IMR-90 (cell line): ENCODE results near the gene ZDHHC22. TPM values are rescaled to one million over a fixed set of nuclear protein-coding genes. Genes with fewer than 3 reads are reported as not detected.

Source experiments
- ATAC-seq: fragments of 200-7000 bp; cut with Tn5 transposase; 2 replicates; pipeline ENCODE4 v1.9.1; 2020; ENCODE audit warnings: low read depth, mild to moderate bottlenecking, moderate library complexity
- BruUV-seq: library from RNA; stranded (reverse); fragments of 400-500 nt; replicated peaks from 2 replicates; lab custom pipeline; 2021; lab: Mats Ljungman, UMichigan
- CTCF ChIA-PET: fragments of 300-600 bp; formaldehyde crosslinking; extraction: SDS; loops from one replicate; lab custom pipeline; 2021; ENCODE audit warnings: antibody characterized with exemption; lab: Yijun Ruan, JAX
- POLR2A ChIA-PET: fragments of 300-600 bp; sonication (Branson Sonifier 250); formaldehyde crosslinking; loops from one replicate; lab custom pipeline; 2022; ENCODE audit warnings: antibody characterized with exemption; ENCODE audit not compliant: unreplicated experiment; lab: Charles Lee
- DNase-seq: peaks from one replicate; pipeline ENCODE4 v3.0.0; 2013
- H2AFZ ChIP-seq: replicated peaks from 2 replicates; pipeline ENCODE3; 2013; ENCODE audit warnings: low read length, mild to moderate bottlenecking; ENCODE audit not compliant: poor library complexity
- H2AK5ac ChIP-seq: 2 replicates; pipeline ENCODE4 v1.6.1; 2013; ENCODE audit warnings: low read depth, low read length, inconsistent platforms
- H2AK9ac ChIP-seq: replicated peaks from 2 replicates; pipeline ENCODE3; 2013; ENCODE audit warnings: mild to moderate bottlenecking, low read depth, low read length, moderate library complexity; ENCODE audit not compliant: poor library complexity
- H2BK120ac ChIP-seq: 2 replicates; pipeline ENCODE4 v1.6.1; 2013; ENCODE audit warnings: low read depth, low read length, inconsistent platforms
- H2BK15ac ChIP-seq: 3 replicates; pipeline ENCODE4 v1.6.1; 2013; ENCODE audit warnings: low read depth, low read length, inconsistent platforms
- H2BK20ac ChIP-seq: 2 replicates; pipeline ENCODE4 v1.6.1; 2013; ENCODE audit warnings: low read depth, mild to moderate bottlenecking, inconsistent platforms, low read length, moderate library complexity
- H2BK5ac ChIP-seq: 2 replicates; pipeline ENCODE4 v1.6.1; 2013; ENCODE audit warnings: mild to moderate bottlenecking, low read depth, low read length, inconsistent platforms; ENCODE audit not compliant: poor library complexity, severe bottlenecking
- H3K14ac ChIP-seq: replicated peaks from 2 replicates; pipeline ENCODE4 v1.6.1; 2013; ENCODE audit warnings: low read depth, low read length, inconsistent platforms
- H3K18ac ChIP-seq: 2 replicates; pipeline ENCODE4 v1.6.1; 2013; ENCODE audit warnings: low read depth, low read length, control low read depth
- H3K23ac ChIP-seq: 2 replicates; pipeline ENCODE4 v1.6.1; 2013; ENCODE audit warnings: low read depth, low read length, inconsistent platforms
- H3K27ac ChIP-seq: 2 replicates; pipeline ENCODE4 v1.5.1; 2013; ENCODE audit warnings: mild to moderate bottlenecking, control low read depth, low read length; ENCODE audit not compliant: insufficient read depth
- H3K27me3 ChIP-seq: 2 replicates; pipeline ENCODE4 v1.6.1; 2013; ENCODE audit warnings: low read length; ENCODE audit not compliant: control insufficient read depth, insufficient read depth
- H3K36me3 ChIP-seq: 2 replicates; pipeline ENCODE4 v1.6.1; 2013; ENCODE audit warnings: low read length, mixed read lengths; ENCODE audit not compliant: control insufficient read depth, insufficient read depth
- H3K4ac ChIP-seq: 2 replicates; pipeline ENCODE4 v1.6.1; 2013; ENCODE audit warnings: low read depth, low read length, inconsistent platforms
- H3K4me1 ChIP-seq: 2 replicates; pipeline ENCODE4 v1.6.1; 2013; ENCODE audit warnings: low read length, mixed read lengths; ENCODE audit not compliant: control insufficient read depth, insufficient read depth
- H3K4me2 ChIP-seq: 2 replicates; pipeline ENCODE4 v1.6.1; 2013; ENCODE audit warnings: low read depth, mild to moderate bottlenecking, control low read depth, low read length, moderate library complexity
- H3K4me3 ChIP-seq: 2 replicates; pipeline ENCODE4 v1.5.1; 2013; ENCODE audit warnings: low read depth, mild to moderate bottlenecking, control low read depth, low read length, moderate library complexity; ENCODE audit not compliant: insufficient read depth
- H3K56ac ChIP-seq: 2 replicates; pipeline ENCODE4 v1.6.1; 2013; ENCODE audit warnings: low read length, inconsistent platforms; ENCODE audit not compliant: insufficient read depth; ENCODE audit errors: extremely low read depth
- H3K79me1 ChIP-seq, 2 experiments: 2 replicates each; pipeline ENCODE4 v1.6.1; 2013; ENCODE audit warnings: low read length in 2 of 2, inconsistent platforms in 1 of 2, low read depth in 1 of 2
- H3K9ac ChIP-seq: 2 replicates; pipeline ENCODE4 v1.6.1; 2013; ENCODE audit warnings: low read depth, low read length, control low read depth
- H3K9me1 ChIP-seq: 2 replicates; pipeline ENCODE4 v1.6.1; 2013; ENCODE audit warnings: low read length, inconsistent platforms; ENCODE audit not compliant: insufficient read depth
- H3K9me3 ChIP-seq: 2 replicates; pipeline ENCODE4 v1.6.1; 2013; ENCODE audit warnings: low read length; ENCODE audit not compliant: control insufficient read depth, insufficient read depth
- H4K20me1 ChIP-seq: 2 replicates; pipeline ENCODE4 v1.6.1; 2013; ENCODE audit warnings: low read length, inconsistent platforms; ENCODE audit not compliant: insufficient read depth
- H4K5ac ChIP-seq: 2 replicates; pipeline ENCODE4 v1.6.1; 2013; ENCODE audit warnings: mild to moderate bottlenecking, low read depth, low read length, control low read depth
- H4K8ac ChIP-seq, 2 experiments: 2 replicates each; pipeline ENCODE4 v1.6.1; 2013; ENCODE audit warnings: low read depth in 2 of 2, low read length in 2 of 2, control low read depth in 1 of 2, inconsistent platforms in 1 of 2
- H4K91ac ChIP-seq: 2 replicates; pipeline ENCODE4 v1.6.1; 2013; ENCODE audit warnings: low read depth, low read length, inconsistent platforms; ENCODE audit not compliant: insufficient read depth
- BHLHE40 ChIP-seq: fragments of 150-350 bp; IDR thresholded peaks from 2 replicates; pipeline ENCODE4 v1.6.1; 2016; ENCODE audit warnings: mild to moderate bottlenecking, low read depth, low read length
- CEBPB ChIP-seq: IDR thresholded peaks from 2 replicates; pipeline ENCODE4 v1.6.1; 2012; ENCODE audit warnings: low read depth, low read length, improper control_type of control experiment
- CHD1 ChIP-seq: IDR thresholded peaks from 2 replicates; pipeline ENCODE4 v1.6.1; 2012; ENCODE audit warnings: low read depth, low read length, improper control_type of control experiment
- CTCF ChIP-seq: conservative IDR thresholded peaks from 2 replicates; pipeline ENCODE4 v1.5.1; 2012; ENCODE audit warnings: mild to moderate bottlenecking, low read depth, low read length, improper control_type of control experiment
- FOS ChIP-seq: fragments of 150-350 bp; IDR thresholded peaks from 2 replicates; pipeline ENCODE4 v1.6.1; 2016; ENCODE audit warnings: low read depth, low read length
- MAFK ChIP-seq: IDR thresholded peaks from 2 replicates; pipeline ENCODE4 v1.6.1; 2012; ENCODE audit warnings: low read depth, low read length, improper control_type of control experiment
- MXI1 ChIP-seq: IDR thresholded peaks from 2 replicates; pipeline ENCODE4 v1.6.1; 2012; ENCODE audit warnings: low read depth, mild to moderate bottlenecking, low read length, moderate library complexity, borderline replicate concordance
- POLR2A ChIP-seq: IDR thresholded peaks from 2 replicates; pipeline ENCODE4 v1.6.1; 2012; ENCODE audit warnings: mild to moderate bottlenecking, low read depth, low read length
- RCOR1 ChIP-seq: IDR thresholded peaks from 2 replicates; pipeline ENCODE4 v1.6.1; 2012; ENCODE audit warnings: mild to moderate bottlenecking, low read length, improper control_type of control experiment; ENCODE audit not compliant: insufficient replicate concordance
- RFX5 ChIP-seq: IDR thresholded peaks from 2 replicates; pipeline ENCODE4 v1.8.0; 2012; ENCODE audit warnings: low read depth, mild to moderate bottlenecking, low read length, moderate library complexity
- SMC3 ChIP-seq: fragments of 150-350 bp; IDR thresholded peaks from 2 replicates; pipeline ENCODE4 v1.6.1; 2016; ENCODE audit warnings: low read depth, mild to moderate bottlenecking, antibody characterized with exemption, low read length, moderate library complexity
- WGBS, 2 experiments: methylation state at CpG; one replicate each; pipeline versions ENCODE4 v1.1.5 to v1.1.7; 2013; ENCODE audit warnings: missing lambda C conversion rate in 2 of 2; ENCODE audit not compliant: insufficient read length in 1 of 2; ENCODE audit errors: extremely low coverage in 2 of 2; 5-methylcytosine and 5-hydroxymethylcytosine counted together
- dilution Hi-C: fragments of 300-500 bp; cut with HindIII; formaldehyde crosslinking; loops from one replicate; pipeline ENCODE4 v1.14.3; 2018; ENCODE audit warnings: low sequenced_read_pairs; ENCODE audit not compliant: unreplicated experiment
- in situ Hi-C: fragments of 300-500 bp; cut with MboI; formaldehyde crosslinking; loops from 3 replicates; pipeline ENCODE4 v1.14.3; 2019; ENCODE audit warnings: low sequenced_read_pairs, inconsistent platforms, mixed read lengths
- intact Hi-C: fragments of 100-400 bp; cut with micrococcal nuclease; formaldehyde crosslinking; loops from 2 replicates; pipeline ENCODE4 v1.10.0; 2022
- polyA plus RNA-seq, 3 experiments: library from polyadenylated mRNA; depleted of rRNA; stranded (reverse); fragments of >200 nt; gene quantifications; 2 replicates each; pipeline ENCODE4 v1.2.3, GENCODE V29; 2012; ENCODE audit warnings: low replicate concordance in 1 of 3
- total RNA-seq: library from RNA; depleted of rRNA; stranded (reverse); fragments of >200 nt; gene quantifications from 2 replicates; pipeline ENCODE4 v1.2.3, GENCODE V29; 2012

ZDHHC22 gene
- total and polyA plus RNA-seq, 2 of the 4 experiments (the other 2 are of a cell fraction) = not detected

GRCh38 chr14:77154421-77154820 is 12.8 kb upstream of the ZDHHC22 start:
- Histone ChIP-seq H4K91ac (no peak overlapping the region), H3K4me2 (no peak overlapping the region), H4K5ac (no peak overlapping the region), H2AFZ (no peak overlapping the region), H3K18ac (no peak overlapping the region), H2BK15ac (no peak overlapping the region), H4K20me1 (peaks cover 4% of the 10 kb centered on the region), H2AK9ac (no peak overlapping the region), H3K27me3 (peaks cover 25% of the 10 kb centered on the region), H3K36me3 (no peaks in the 10 kb centered on the region), H3K4me1 (peaks cover 6% of the 10 kb centered on the region; the same call in 1 of the 2 replicates), H3K56ac (no peak overlapping the region), H2BK120ac (no peak overlapping the region), H3K27ac (no peak overlapping the region), H3K9me3 (no peaks in the 10 kb centered on the region), H3K79me1 (no peaks in the 10 kb centered on the region), H3K9ac (no peak overlapping the region), H4K8ac (no peak overlapping the region), H3K4ac (no peak overlapping the region), H3K23ac (no peak overlapping the region), H2BK5ac (no peak overlapping the region), H2BK20ac (no peak overlapping the region), H3K9me1 (0 out of 2 replicates have a peak, but pooled peaks cover 5% of the 10 kb centered on the region), H2AK5ac (no peak overlapping the region), H3K4me3 (no peak overlapping the region), H3K14ac (no peak overlapping the region)
- no TSS peak for BruUV-seq
- no peak for TF ChIP-seq MAFK
- TF ChIP-seq SMC3 = no peak
- no peak for TF ChIP-seq MXI1
- TF ChIP-seq RFX5 = no peak
- TF ChIP-seq CHD1 = no peak
- TF ChIP-seq BHLHE40 = no peak
- TF ChIP-seq CTCF = no peak
- TF ChIP-seq FOS = no peak
- TF ChIP-seq CEBPB = no peak
- no peak for TF ChIP-seq POLR2A
- TF ChIP-seq RCOR1 = no peak
- ChIA-PET CTCF (interaction anchor here (1.1 kb wide), 1 partner anchor 162 kb away, joined by 3 read pairs; no protein-coding TSS in a partner anchor), POLR2A (no interaction called here)
- DNase-seq (no peak), ATAC-seq (no peak)
- WGBS, 2 experiments = 52% methylated on average over 5 of the region's 7 CpGs; no CpG with 5 or more reads in 1 of the 2 experiments
- in situ Hi-C loops = loop anchor here (5.0 kb wide), 1 partner anchor 163 kb away; no protein-coding TSS in a partner anchor
- dilution Hi-C loops = no loop called here
- intact Hi-C loops = loop anchor here (5.0 to 10.0 kb wide), 2 partner anchors 300 to 553 kb away; partner anchors contain the start of genes AHSA1, ALKBH1, SLIRP and VIPAS39
